ENCODE measurements around the gene CGN.

Gene CGN

GRCh38 chr1:151541752-151542151 is 30.6 kb downstream of the CGN start:
- H3K4me1 ChIP-seq (ENCODE audit: control insufficient read depth, insufficient read depth, low read length): peaks cover 12% of the 10 kb centered on the region; the same call in 1 of the 2 replicates
- no peaks in the 10 kb centered on the region for H3K9me3 ChIP-seq (ENCODE audit: control insufficient read depth, insufficient read depth, low read depth, low read length)
- CTCF ChIA-PET: interaction anchor here (0.6 to 4.1 kb wide), 5 partner anchors 29 to 481 kb away, joined by 3 to 20 read pairs (median 4); no protein-coding TSS in a partner anchor
- H3K27ac ChIP-seq (ENCODE audit: extremely low read depth, low read depth, low read length): no peak overlapping the region
- POLR2A ChIA-PET: interaction anchor here (0.8 to 3.0 kb wide), 7 partner anchors 8 to 97 kb away, joined by 3 to 53 read pairs (median 6); partner anchors contain the start of gene POGZ
- peak overlapping the region; percentile 84 for H3K4me3 ChIP-seq (ENCODE audit: low read depth, low read length)
- TF ChIP-seq SP7 (tag by site-specific recombination; IDR thresholded peaks at IDR 0.05) (no peak), REPIN1 (tag by site-specific recombination; IDR thresholded peaks at IDR 0.05; ENCODE audit: low read depth) (no peak), PRDM10 (tag by site-specific recombination; IDR thresholded peaks at IDR 0.05) (no peak), ZNF148 (tag by site-specific recombination; IDR thresholded peaks at IDR 0.05; ENCODE audit: borderline replicate concordance) (no peak)
- peaks cover 0 to 15% of the 10 kb centered on the region in 2 experiments; a peak in 1 of 3 replicates for H3K36me3 ChIP-seq (ENCODE audit: control insufficient read depth in 2 of 2, insufficient read depth in 1 of 2, low read length in 2 of 2)

GRCh38 chr1:151542710-151543129 is 31.5 kb downstream of the CGN start:
- ChIA-PET CTCF (interaction anchor here (0.9 to 4.1 kb wide), 3 partner anchors 51 to 192 kb away, joined by 3 to 20 read pairs (median 4); no protein-coding TSS in a partner anchor), POLR2A (interaction anchor here (0.8 kb wide), 1 partner anchor 138 kb away, joined by 3 read pairs; no protein-coding TSS in a partner anchor)
- Histone ChIP-seq H3K4me3 (ENCODE audit: low read depth, low read length) (no peak overlapping the region), H3K9me3 (ENCODE audit: control insufficient read depth, insufficient read depth, low read depth, low read length) (no peaks in the 10 kb centered on the region), H3K4me1 (ENCODE audit: control insufficient read depth, insufficient read depth, low read length) (peaks cover 12% of the 10 kb centered on the region), H3K36me3 (ENCODE audit: control insufficient read depth in 2 of 2, insufficient read depth in 1 of 2, low read length in 2 of 2) (peaks cover 0 to 5% of the 10 kb centered on the region in 2 experiments; a peak in 1 of 3 replicates), H3K27ac (ENCODE audit: extremely low read depth, low read depth, low read length) (no peak overlapping the region)
- TF ChIP-seq SETDB1 (IDR thresholded peaks at IDR 0.05; ENCODE audit: insufficient read length, low read length) (no peak), ZNF18 (tag by site-specific recombination; IDR thresholded peaks at IDR 0.05) (peak; percentile 86), SP7 (tag by site-specific recombination; IDR thresholded peaks at IDR 0.05) (0 out of 2 replicates have a peak, but pooled peaks have one; percentile 11), ZNF600 (tag by site-specific recombination; IDR thresholded peaks at IDR 0.05) (0 out of 2 replicates have a peak, but pooled peaks have one; percentile 34), ZNF792 (tag by site-specific recombination; IDR thresholded peaks at IDR 0.05) (0 out of 2 replicates have a peak, but pooled peaks have one; percentile 64), ZXDB (tag by site-specific recombination; IDR thresholded peaks at IDR 0.05) (peak; percentile 26; the same call in 1 of the 2 replicates), ZBTB20 (tag by site-specific recombination; IDR thresholded peaks at IDR 0.05) (peak; percentile 71; the same call in 1 of the 2 replicates), IKZF3 (tag by site-specific recombination; IDR thresholded peaks at IDR 0.05) (0 out of 2 replicates have a peak, but pooled peaks have one; percentile 30), FEZF1 (tag by site-specific recombination; IDR thresholded peaks at IDR 0.05) (peak; percentile 19; the same call in 1 of the 2 replicates), TRIM28 (IDR thresholded peaks at IDR 0.05; ENCODE audit: borderline replicate concordance, low read length) (no peak), ZNF157 (tag by site-specific recombination; IDR thresholded peaks at IDR 0.05) (no peak)

Data from HEK293 (cell line).